Naive thymus-derived CD4-positive, alpha-beta T cell (primary cell): ENCODE measurements around the gene KIF20B. TPM values are rescaled to one million over a fixed set of nuclear protein-coding genes. Genes with fewer than 3 reads are reported as not detected.

ENCODE experiments used
- ATAC-seq: fragments of 150-1000 bp; cut with Tn5 transposase; 2 replicates; pipeline ENCODE4 v1.10.0; 2021; ENCODE audit warnings: mild to moderate bottlenecking, moderate library complexity
- CTCF ChIA-PET: fragments of 350-600 bp; sonication (Branson Sonifier 250); formaldehyde crosslinking; loops from one replicate; lab custom pipeline; 2021; ENCODE audit warnings: antibody characterized with exemption; lab: Charles Lee
- POLR2A ChIA-PET: fragments of 350-600 bp; sonication (Branson Sonifier 250); formaldehyde crosslinking; loops from one replicate; lab custom pipeline; 2021; ENCODE audit warnings: antibody characterized with exemption, inconsistent platforms; lab: Charles Lee
- DNase-seq, 9 donors: peaks; one replicate each; pipeline versions ENCODE4 v3.0.0 to v3.0.0-alpha.2; 2020 to 2022; ENCODE audit warnings: mixed read lengths in 1 of 9
- H3K27ac ChIP-seq: one replicate; pipeline ENCODE4 v1.7.0; 2013; ENCODE audit warnings: mild to moderate bottlenecking, low read depth, low read length, moderate library complexity
- H3K27me3 ChIP-seq, 2 donors: one replicate each; pipeline ENCODE4 v1.7.0; 2013; ENCODE audit warnings: low read length in 2 of 2, mild to moderate bottlenecking in 2 of 2, moderate library complexity in 2 of 2; ENCODE audit not compliant: control insufficient read depth in 2 of 2, insufficient read depth in 2 of 2
- H3K36me3 ChIP-seq, 3 experiments: 1 replicate in 2 of 3; 2 replicates in 1 of 3; pipeline ENCODE4 v1.7.0; 2013; ENCODE audit warnings: low read length in 3 of 3, mild to moderate bottlenecking in 3 of 3, moderate library complexity in 1 of 3; ENCODE audit not compliant: insufficient read depth in 3 of 3, control insufficient read depth in 2 of 3
- H3K4me1 ChIP-seq, 2 donors: one replicate each; pipeline ENCODE4 v1.7.0; 2013; ENCODE audit warnings: low read length in 2 of 2, mild to moderate bottlenecking in 2 of 2, moderate library complexity in 1 of 2; ENCODE audit not compliant: control insufficient read depth in 2 of 2, insufficient read depth in 2 of 2
- H3K4me3 ChIP-seq: 2 replicates; pipeline ENCODE4 v1.7.0; 2013; ENCODE audit warnings: mild to moderate bottlenecking, low read length
- H3K9me3 ChIP-seq, 3 experiments: 1 replicate in 2 of 3; 2 replicates in 1 of 3; pipeline ENCODE4 v1.7.0; 2013; ENCODE audit warnings: low read length in 3 of 3; ENCODE audit not compliant: control insufficient read depth in 2 of 3
- H3K27ac Mint-ChIP-seq, 9 donors: one replicate each; pipeline ENCODE4 v1.8.0; 2020 to 2022; ENCODE audit warnings: mixed read lengths in 9 of 9, mild to moderate bottlenecking in 8 of 9, moderate library complexity in 5 of 9, inconsistent platforms in 2 of 9
- H3K27me3 Mint-ChIP-seq, 5 donors: one replicate each; pipeline ENCODE4 v1.8.0; 2021 to 2022; ENCODE audit warnings: mixed read lengths in 5 of 5, mild to moderate bottlenecking in 1 of 5
- H3K36me3 Mint-ChIP-seq, 5 donors: one replicate each; pipeline ENCODE4 v1.8.0; 2020 to 2022; ENCODE audit warnings: mixed read lengths in 5 of 5, mild to moderate bottlenecking in 3 of 5, inconsistent platforms in 1 of 5
- H3K4me1 Mint-ChIP-seq, 7 donors: one replicate each; pipeline ENCODE4 v1.8.0; 2020 to 2022; ENCODE audit warnings: mixed read lengths in 7 of 7, mild to moderate bottlenecking in 3 of 7, inconsistent platforms in 1 of 7
- H3K4me3 Mint-ChIP-seq, 10 donors: one replicate each; pipeline ENCODE4 v1.8.0; 2020 to 2022; ENCODE audit warnings: mild to moderate bottlenecking in 10 of 10, mixed read lengths in 10 of 10, moderate library complexity in 6 of 10, inconsistent platforms in 2 of 10
- H3K9me3 Mint-ChIP-seq, 11 donors: one replicate each; pipeline ENCODE4 v1.8.0; 2020 to 2022; ENCODE audit warnings: mixed read lengths in 11 of 11, mild to moderate bottlenecking in 4 of 11, inconsistent platforms in 1 of 11, moderate library complexity in 1 of 11
- intact Hi-C, 2 donors: fragments of 100-400 bp; cut with micrococcal nuclease; formaldehyde crosslinking; loops; one replicate each; pipeline ENCODE4 v1.15.1; 2023
- polyA plus RNA-seq, 2 donors: library from polyadenylated mRNA; unstranded; fragments of 300-500 nt; fragmentation: Illumina TruSeq; gene quantifications; one replicate each; pipeline ENCODE4 v1.2.3, GENCODE V29; 2021
- total RNA-seq, 6 experiments: library from RNA in 5 of 6; stranded (reverse) in 5 of 6; gene quantifications; 1 replicate in 5 of 6; 2 replicates in 1 of 6; pipeline ENCODE4 v1.2.3 and lab custom pipeline; 2021 to 2026

Gene KIF20B
- total and polyA plus RNA-seq, 7 experiments from 2014 or later: 14.5 to 49.0 (median 20.1) TPM

DNA sequence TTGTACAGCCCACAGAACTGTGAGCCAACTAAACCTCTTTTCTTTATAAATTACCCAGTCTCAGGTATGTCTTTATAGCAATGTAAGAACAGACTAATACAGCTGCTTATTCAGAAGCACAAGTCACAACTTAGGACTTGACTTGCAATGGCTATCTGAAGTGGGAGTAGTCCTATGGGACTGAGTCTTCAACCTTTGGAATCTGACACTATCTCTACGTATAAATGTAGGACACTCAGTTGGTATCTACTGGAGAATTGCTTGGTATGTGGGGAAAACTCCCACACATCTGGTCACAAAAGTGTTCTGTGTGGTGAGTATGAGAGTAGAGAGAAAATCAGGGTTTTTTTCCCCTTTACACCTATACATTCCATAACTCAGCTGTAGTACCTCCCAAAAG lies 44.1 kb upstream of the KIF20B start:
- no peak overlapping the region for H3K4me3 ChIP-seq
- no peaks in the 10 kb centered on the region for H3K4me1 ChIP-seq
- H3K4me1 Mint-ChIP-seq: no peaks in the 10 kb centered on the region
- no peaks in the 10 kb centered on the region for H3K27me3 ChIP-seq
- H3K4me3 Mint-ChIP-seq: no peak overlapping the region
- intact Hi-C loops: no loop called here
- peaks cover 0 to 6% (median 0%) of the 10 kb centered on the region in 5 donors for H3K27me3 Mint-ChIP-seq
- peaks cover 0 to 7% (median 3%) of the 10 kb centered on the region in 11 donors for H3K9me3 Mint-ChIP-seq
- no peak for ATAC-seq
- H3K36me3 ChIP-seq: no peaks in the 10 kb centered on the region
- no peak overlapping the region for H3K27ac ChIP-seq
- ChIA-PET CTCF (no interaction called here), POLR2A (no interaction called here)
- peaks cover 0 to 5% (median 0%) of the 10 kb centered on the region in 5 donors for H3K36me3 Mint-ChIP-seq
- H3K27ac Mint-ChIP-seq: no peak overlapping the region
- DNase-seq: no peak
- H3K9me3 ChIP-seq: no peaks in the 10 kb centered on the region

DNA sequence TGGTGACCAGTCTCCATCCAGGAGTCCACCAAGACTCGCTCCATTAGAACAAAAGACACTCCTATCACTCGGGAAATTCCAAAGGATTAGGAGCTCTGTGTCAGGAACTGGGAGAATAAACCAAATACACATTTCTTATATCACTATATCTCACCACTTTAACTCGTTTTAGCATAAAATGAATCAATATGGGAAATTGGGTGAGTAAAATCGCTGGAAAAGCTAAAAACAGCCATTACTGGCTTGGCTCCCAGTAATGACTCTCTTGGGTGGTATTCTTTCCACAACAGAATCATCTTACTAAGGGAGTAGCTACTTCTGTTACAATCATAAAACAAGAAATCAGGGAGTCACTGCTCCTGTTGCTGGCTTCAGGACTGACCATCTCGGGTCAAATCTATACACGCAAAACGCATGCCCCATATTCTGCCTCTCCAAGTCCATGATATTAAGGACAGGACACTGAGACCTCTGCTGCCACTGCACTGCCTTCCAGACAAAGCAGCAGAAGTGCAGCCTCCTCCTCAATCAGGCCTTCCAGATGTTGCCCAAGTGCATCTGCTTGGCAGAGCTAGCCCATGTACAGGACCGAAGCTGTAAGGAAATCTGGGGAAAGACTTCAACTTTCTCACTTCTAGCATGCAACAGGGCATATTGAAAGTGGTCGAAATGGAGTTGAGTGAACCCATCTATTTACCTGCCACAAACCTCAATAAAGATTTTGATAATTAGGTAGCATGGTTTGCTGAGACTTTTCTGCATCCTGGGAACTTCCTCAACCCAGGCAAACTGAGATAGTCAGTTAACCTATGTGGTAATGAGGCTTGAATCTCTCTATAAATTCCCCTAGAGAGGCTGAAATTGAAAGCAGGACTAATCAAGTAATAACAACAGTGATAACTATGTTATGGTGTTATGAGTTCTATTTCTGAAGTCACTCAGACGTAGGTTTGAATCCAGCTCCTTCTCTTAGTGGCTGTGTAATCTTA lies 42.0 kb upstream of the KIF20B start:
- Histone ChIP-seq H3K4me1 (no peaks in the 10 kb centered on the region), H3K4me3 (no peak overlapping the region), H3K27ac (no peak overlapping the region), H3K27me3 (no peaks in the 10 kb centered on the region), H3K9me3 (no peaks in the 10 kb centered on the region), H3K36me3 (no peaks in the 10 kb centered on the region)
- Mint-ChIP-seq H3K4me1 (no peaks in the 10 kb centered on the region), H3K9me3 (peaks cover 0 to 7% (median 3%) of the 10 kb centered on the region in 11 donors), H3K27ac (no peak overlapping the region), H3K4me3 (no peak overlapping the region), H3K36me3 (peaks cover 0 to 5% (median 0%) of the 10 kb centered on the region in 5 donors), H3K27me3 (peaks cover 0 to 14% (median 0%) of the 10 kb centered on the region in 5 donors)
- CTCF ChIA-PET: no interaction called here
- intact Hi-C loops: no loop called here
- POLR2A ChIA-PET: interaction anchor here (0.5 kb wide), 1 partner anchor 591 kb away, joined by 3 read pairs; no protein-coding TSS in a partner anchor
- no peak for ATAC-seq
- DNase-seq: no peak

DNA sequence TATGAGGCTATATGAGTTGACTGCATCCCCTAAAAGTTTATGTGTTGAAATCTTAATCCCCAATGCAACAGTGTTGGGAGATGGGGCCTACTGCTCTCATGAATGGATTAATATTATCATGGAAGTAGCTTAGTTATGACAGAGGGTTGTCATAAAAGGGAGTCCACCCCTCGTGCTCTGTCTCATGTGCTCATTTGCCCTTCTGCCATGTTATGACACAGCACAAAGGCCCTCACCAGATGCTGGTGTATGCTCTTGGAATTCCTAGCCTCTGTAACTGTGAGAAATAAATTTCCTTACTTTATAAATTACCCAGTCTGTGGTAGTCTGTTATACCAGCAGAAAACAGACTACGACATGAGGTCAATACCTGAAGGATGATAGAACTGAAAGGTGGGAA lies 38.8 kb upstream of the KIF20B start:
- CTCF ChIA-PET: no interaction called here

DNA sequence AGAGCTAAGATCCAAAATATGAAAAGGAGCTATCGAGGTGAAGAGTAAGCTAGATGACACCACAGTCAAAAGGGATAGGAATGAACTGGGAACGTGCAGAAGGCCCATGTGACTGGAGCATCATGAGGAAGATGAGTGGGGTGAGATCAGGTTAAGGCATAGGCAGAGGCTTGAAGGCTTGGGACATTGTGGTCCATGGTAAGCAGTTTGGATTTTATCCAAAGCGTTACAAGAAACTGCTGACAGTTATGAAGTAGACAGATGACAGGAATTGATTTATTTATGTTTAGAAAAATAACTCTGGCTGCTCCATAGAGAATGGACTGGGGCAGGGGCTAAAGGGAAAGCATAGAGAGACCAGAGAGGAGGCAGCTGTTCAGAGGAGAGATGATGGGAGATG lies 38.2 kb upstream of the KIF20B start:
- no peak overlapping the region for H3K27ac ChIP-seq

More for the DNA sequence above, 38.8 kb upstream of the KIF20B start:
- Mint-ChIP-seq H3K27ac (no peak overlapping the region), H3K4me3 (no peak overlapping the region), H3K9me3 (no peaks in the 10 kb centered on the region), H3K27me3 (peaks cover 0 to 29% (median 0%) of the 10 kb centered on the region in 5 donors), H3K4me1 (no peaks in the 10 kb centered on the region), H3K36me3 (no peaks in the 10 kb centered on the region)
- Histone ChIP-seq H3K27me3 (no peaks in the 10 kb centered on the region), H3K4me3 (no peak overlapping the region), H3K36me3 (no peaks in the 10 kb centered on the region), H3K27ac (no peak overlapping the region), H3K9me3 (no peaks in the 10 kb centered on the region), H3K4me1 (no peaks in the 10 kb centered on the region)
- ATAC-seq (no peak), DNase-seq (no peak)
- intact Hi-C loops: no loop called here
- POLR2A ChIA-PET: no interaction called here

DNA sequence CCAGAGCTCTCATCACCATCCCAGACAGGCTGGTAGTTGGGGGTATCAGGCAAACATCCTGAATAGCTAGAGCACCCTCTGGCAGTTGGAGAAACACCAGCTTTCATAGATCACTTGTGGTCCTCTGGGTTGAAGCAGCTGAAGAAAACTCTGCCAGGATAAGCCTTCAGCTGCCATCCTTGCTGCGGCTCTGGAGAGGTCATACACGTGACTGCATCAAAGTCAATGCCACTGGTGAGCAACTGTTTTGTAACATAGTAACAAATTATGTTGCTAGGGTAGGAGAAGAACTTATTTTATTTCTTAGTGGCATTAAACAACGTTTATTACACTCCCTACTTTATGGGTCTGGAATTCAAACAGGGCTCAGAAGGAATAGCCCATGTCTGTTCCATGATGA lies 37.2 kb upstream of the KIF20B start:
- Histone ChIP-seq H3K9me3 (no peaks in the 10 kb centered on the region), H3K4me3 (no peak overlapping the region), H3K27me3 (no peaks in the 10 kb centered on the region), H3K27ac (no peak overlapping the region), H3K4me1 (no peaks in the 10 kb centered on the region), H3K36me3 (no peaks in the 10 kb centered on the region)
- ATAC-seq (no peak), DNase-seq (no peak)
- no peak overlapping the region for H3K4me3 Mint-ChIP-seq
- H3K36me3 Mint-ChIP-seq: no peaks in the 10 kb centered on the region
- H3K27me3 Mint-ChIP-seq: peaks cover 0 to 38% (median 6%) of the 10 kb centered on the region in 5 donors
- ChIA-PET CTCF (no interaction called here), POLR2A (interaction anchor here (0.6 kb wide), 1 partner anchor 107 kb away, joined by 3 read pairs; no protein-coding TSS in a partner anchor)
- H3K9me3 Mint-ChIP-seq: no peaks in the 10 kb centered on the region
- H3K27ac Mint-ChIP-seq: no peak overlapping the region
- intact Hi-C loops: no loop called here
- H3K4me1 Mint-ChIP-seq: no peaks in the 10 kb centered on the region

More for the DNA sequence above, 38.2 kb upstream of the KIF20B start:
- no peak for DNase-seq
- Mint-ChIP-seq H3K4me3 (no peak overlapping the region), H3K27me3 (peaks cover 0 to 30% (median 0%) of the 10 kb centered on the region in 5 donors), H3K4me1 (no peaks in the 10 kb centered on the region), H3K27ac (no peak overlapping the region), H3K9me3 (no peaks in the 10 kb centered on the region), H3K36me3 (no peaks in the 10 kb centered on the region)
- no peak for ATAC-seq
- no peaks in the 10 kb centered on the region for H3K36me3 ChIP-seq
- no peaks in the 10 kb centered on the region for H3K9me3 ChIP-seq
- ChIA-PET POLR2A (no interaction called here), CTCF (no interaction called here)
- no peaks in the 10 kb centered on the region for H3K27me3 ChIP-seq
- no peak overlapping the region for H3K4me3 ChIP-seq
- intact Hi-C loops: no loop called here
- H3K4me1 ChIP-seq: no peaks in the 10 kb centered on the region

DNA sequence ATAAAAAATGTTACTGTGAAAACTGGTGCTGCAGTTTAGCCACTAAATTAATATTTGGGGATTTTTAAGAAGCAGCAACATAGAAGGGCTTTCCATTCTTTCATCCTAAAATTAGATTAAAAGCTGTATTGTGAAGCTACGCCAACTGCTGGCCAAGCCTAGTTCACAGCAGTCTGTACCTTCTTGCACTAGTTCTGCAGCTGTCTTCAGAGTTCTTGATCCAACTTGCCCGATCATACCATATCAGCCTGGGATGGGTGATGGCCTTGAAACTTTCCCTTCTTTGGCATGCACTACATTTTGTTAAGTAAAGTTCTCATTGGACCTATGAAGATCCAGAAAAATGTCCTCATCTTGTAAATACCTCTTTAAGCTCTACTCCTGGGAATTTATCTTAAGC lies 36.1 kb upstream of the KIF20B start:
- no peak overlapping the region for H3K27ac ChIP-seq
- DNase-seq (no peak), ATAC-seq (no peak)
- H3K4me1 Mint-ChIP-seq: no peaks in the 10 kb centered on the region
- intact Hi-C loops: no loop called here
- no peak overlapping the region for H3K27ac Mint-ChIP-seq
- no peaks in the 10 kb centered on the region for H3K27me3 ChIP-seq
- H3K9me3 Mint-ChIP-seq: no peaks in the 10 kb centered on the region
- H3K36me3 Mint-ChIP-seq: no peaks in the 10 kb centered on the region
- H3K4me1 ChIP-seq: no peaks in the 10 kb centered on the region
- ChIA-PET POLR2A (no interaction called here), CTCF (no interaction called here)
- no peak overlapping the region for H3K4me3 Mint-ChIP-seq
- no peaks in the 10 kb centered on the region for H3K36me3 ChIP-seq
- H3K4me3 ChIP-seq: no peak overlapping the region
- H3K9me3 ChIP-seq: no peaks in the 10 kb centered on the region
- H3K27me3 Mint-ChIP-seq: peaks cover 0 to 43% (median 6%) of the 10 kb centered on the region in 5 donors
